Fibroblast of peridontal ligament (primary cell): ENCODE measurements around the gene LRRN4.

Source experiments
- DNase-seq: peaks from one replicate; pipeline ENCODE4 v3.0.0-alpha.2; 2010; ENCODE audit errors: extremely low read depth

Gene LRRN4

GRCh38 chr20:6053776-6054688 is at the start of gene LRRN4:
LRRN4 (minus strand) TSS chr20:6054060; CDS start chr20:6052799, 1,261 bp downstream.
- no peak for DNase-seq

GRCh38 chr20:6103301-6103700 is 49.4 kb upstream of the LRRN4 start:
- DNase-seq, result no peak

GRCh38 chr20:6101346-6101745 is 47.5 kb upstream of the LRRN4 start:
- DNase-seq, result no peak

GRCh38 chr20:6100246-6100645 is 46.4 kb upstream of the LRRN4 start:
- DNase-seq, result no peak

GRCh38 chr20:6099819-6100218 is 46.0 kb upstream of the LRRN4 start:
- no peak for DNase-seq

GRCh38 chr20:6095409-6095808 is 41.5 kb upstream of the LRRN4 start:
- no peak for DNase-seq

- DNase-seq, result no peak
Observed at GRCh38 chr20:6094565-6094964, 40.7 kb upstream of the LRRN4 start.

GRCh38 chr20:6094063-6094462 is 40.2 kb upstream of the LRRN4 start:
- DNase-seq, result no peak

- no peak for DNase-seq
Observed at GRCh38 chr20:6091661-6092060, 37.8 kb upstream of the LRRN4 start.

- DNase-seq, result no peak
Observed at GRCh38 chr20:6086868-6087267, 33.0 kb upstream of the LRRN4 start.

GRCh38 chr20:6083926-6084325 is 30.1 kb upstream of the LRRN4 start:
- no peak for DNase-seq

- peak; percentile 78 for DNase-seq
Observed at GRCh38 chr20:6081236-6081635, 27.4 kb upstream of the LRRN4 start.

- no peak for DNase-seq
Observed at GRCh38 chr20:6079016-6079415, 25.2 kb upstream of the LRRN4 start.

- DNase-seq, result peak; percentile 25
Observed at GRCh38 chr20:6075428-6076219, 21.8 kb upstream of the LRRN4 start.

GRCh38 chr20:6074784-6075183 is 20.9 kb upstream of the LRRN4 start:
- DNase-seq, result no peak

GRCh38 chr20:6074145-6074561 is 20.3 kb upstream of the LRRN4 start:
- DNase-seq, result no peak

GRCh38 chr20:6070829-6071695 is 17.2 kb upstream of the LRRN4 start:
- DNase-seq, result no peak

- no peak for DNase-seq
Observed at GRCh38 chr20:6069669-6070068, 15.8 kb upstream of the LRRN4 start.

GRCh38 chr20:6067763-6068318 is 14.0 kb upstream of the LRRN4 start:
- no peak for DNase-seq

GRCh38 chr20:6066582-6066981 is 12.7 kb upstream of the LRRN4 start:
- DNase-seq, result no peak

GRCh38 chr20:6061544-6061943 is 7.7 kb upstream of the LRRN4 start:
- DNase-seq, result no peak

- DNase-seq, result no peak
Observed at GRCh38 chr20:6060213-6060612, 6.4 kb upstream of the LRRN4 start.
